Activated CD4-positive, alpha-beta memory T cell treated with anti-CD3 and anti-CD28 coated beads for 36 hours (primary cell): ENCODE measurements around the gene TBC1D5. TPM values are rescaled to one million over a fixed set of nuclear protein-coding genes. Genes with fewer than 3 reads are reported as not detected.

ENCODE experiments used
- CTCF ChIA-PET: fragments of 350-600 bp; sonication (Branson Sonifier 250); formaldehyde crosslinking; loops from one replicate; lab custom pipeline; 2021; ENCODE audit warnings: antibody characterized with exemption, inconsistent platforms; lab: Charles Lee
- POLR2A ChIA-PET: fragments of 350-600 bp; sonication (Branson Sonifier 250); formaldehyde crosslinking; loops from one replicate; lab custom pipeline; 2021; ENCODE audit warnings: antibody characterized with exemption; lab: Charles Lee
- DNase-seq: peaks from one replicate; pipeline ENCODE4 v3.0.0-alpha.2; 2020
- H3K27ac Mint-ChIP-seq: one replicate; pipeline ENCODE4 v1.8.0; 2021; ENCODE audit warnings: mixed read lengths
- H3K27me3 Mint-ChIP-seq: one replicate; pipeline ENCODE4 v1.8.0; 2021; ENCODE audit warnings: mixed read lengths
- H3K36me3 Mint-ChIP-seq: one replicate; pipeline ENCODE4 v1.8.0; 2021; ENCODE audit warnings: mixed read lengths
- H3K4me1 Mint-ChIP-seq: one replicate; pipeline ENCODE4 v1.8.0; 2021; ENCODE audit warnings: low read depth, mixed read lengths
- H3K4me3 Mint-ChIP-seq: one replicate; pipeline ENCODE4 v1.8.0; 2021; ENCODE audit warnings: mild to moderate bottlenecking, mixed read lengths
- H3K9me3 Mint-ChIP-seq: one replicate; pipeline ENCODE4 v1.8.0; 2021; ENCODE audit warnings: mixed read lengths
- intact Hi-C: fragments of 100-400 bp; cut with micrococcal nuclease; formaldehyde crosslinking; loops from one replicate; pipeline ENCODE4 v1.15.1; 2023
- total RNA-seq, 2 experiments: library from RNA; stranded (reverse); gene quantifications; one replicate each; pipeline ENCODE4 v1.2.3, GENCODE V29; 2021

TBC1D5 gene
- total RNA-seq, 2 experiments from 2014 or later, result 49.2 to 53.7 TPM

DNA sequence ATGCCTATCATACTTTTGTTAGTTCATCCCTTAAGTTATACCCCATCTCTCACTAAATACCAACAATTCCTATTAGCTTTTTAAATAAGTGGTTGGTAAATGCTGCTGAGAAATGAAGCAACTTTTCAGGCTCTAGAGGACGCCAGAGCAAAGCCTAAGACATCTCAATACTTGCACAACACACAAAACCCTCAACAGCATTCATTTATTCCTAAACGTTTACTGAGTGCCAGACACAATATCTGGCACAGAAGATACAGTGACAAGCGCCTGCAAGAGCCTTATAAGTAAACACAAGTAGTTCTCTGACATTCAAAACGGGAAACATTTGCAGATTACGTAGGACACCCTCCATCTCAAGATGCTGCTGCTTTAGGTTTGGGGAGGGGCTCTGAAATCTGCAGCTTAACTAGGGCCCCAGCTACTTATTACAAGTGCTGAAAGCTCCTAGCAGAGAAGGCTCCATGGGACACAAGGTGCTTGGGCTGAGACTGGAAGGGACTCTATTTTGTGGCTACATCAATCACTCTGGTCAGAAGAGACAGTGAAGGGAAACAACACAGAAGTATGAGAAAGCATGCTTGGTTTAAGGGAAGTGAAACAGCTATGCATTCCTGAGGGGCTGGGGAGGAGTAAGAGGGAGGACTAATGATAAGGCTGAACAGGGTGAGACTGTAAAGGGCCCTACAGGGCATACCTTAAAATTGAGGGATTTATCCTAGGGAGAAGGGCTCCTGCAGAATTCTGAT, 546.4 kb downstream of the TBC1D5 start:
- H3K4me1 Mint-ChIP-seq, result peaks cover 6% of the 10 kb centered on the region
- CTCF ChIA-PET, result interaction anchor here (0.7 kb wide), 1 partner anchor 595 kb away, joined by 3 read pairs; no protein-coding TSS in a partner anchor
- DNase-seq, result no peak
- H3K36me3 Mint-ChIP-seq, result peaks cover 2% of the 10 kb centered on the region
- no peaks in the 10 kb centered on the region for H3K27me3 Mint-ChIP-seq
- no peak overlapping the region for H3K4me3 Mint-ChIP-seq
- H3K27ac Mint-ChIP-seq, result no peak overlapping the region
- H3K9me3 Mint-ChIP-seq, result no peaks in the 10 kb centered on the region
- intact Hi-C loops, result no loop called here
- POLR2A ChIA-PET, result no interaction called here

DNA sequence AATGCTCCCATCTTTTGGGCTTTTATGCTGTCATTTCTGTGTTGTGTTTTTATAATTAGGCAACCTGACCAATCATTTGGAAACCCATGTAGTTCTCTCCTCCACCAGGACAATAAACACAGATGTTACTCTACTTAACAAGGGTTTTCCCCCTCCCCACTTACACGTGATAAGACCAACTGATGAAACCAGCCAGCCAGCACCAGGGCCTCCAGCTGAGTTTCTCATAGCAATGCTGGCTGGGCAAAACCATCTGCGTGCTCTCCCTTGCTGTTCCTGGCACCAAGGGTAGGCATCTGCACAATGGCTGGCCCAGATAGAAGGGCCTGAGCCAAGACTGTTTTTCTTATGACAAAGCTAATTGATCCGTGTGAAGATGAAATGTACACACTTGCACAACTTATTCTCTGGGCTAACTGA, 547.2 kb downstream of the TBC1D5 start:
- ChIA-PET CTCF (interaction anchor here (0.7 kb wide), 1 partner anchor 594 kb away, joined by 3 read pairs; no protein-coding TSS in a partner anchor), POLR2A (no interaction called here)
- no peak overlapping the region for H3K27ac Mint-ChIP-seq
- DNase-seq, result peak; percentile 57
- H3K36me3 Mint-ChIP-seq, result no peaks in the 10 kb centered on the region
- H3K9me3 Mint-ChIP-seq, result no peaks in the 10 kb centered on the region
- H3K4me1 Mint-ChIP-seq, result peaks cover 6% of the 10 kb centered on the region
- no peak overlapping the region for H3K4me3 Mint-ChIP-seq
- H3K27me3 Mint-ChIP-seq, result no peaks in the 10 kb centered on the region
- intact Hi-C loops, result no loop called here

GRCh38 chr3:17194116-17194515, 548.3 kb downstream of the TBC1D5 start:
- no peak overlapping the region for H3K4me3 Mint-ChIP-seq
- H3K36me3 Mint-ChIP-seq, result no peaks in the 10 kb centered on the region
- DNase-seq, result no peak
- H3K27me3 Mint-ChIP-seq, result no peaks in the 10 kb centered on the region
- no peak overlapping the region for H3K27ac Mint-ChIP-seq
- no peaks in the 10 kb centered on the region for H3K9me3 Mint-ChIP-seq
- H3K4me1 Mint-ChIP-seq, result peaks cover 6% of the 10 kb centered on the region
- intact Hi-C loops, result no loop called here
- ChIA-PET POLR2A (no interaction called here), CTCF (no interaction called here)

GRCh38 chr3:17192995-17193394, 549.4 kb downstream of the TBC1D5 start:
- intact Hi-C loops, result no loop called here
- no peak for DNase-seq
- Mint-ChIP-seq H3K36me3 (no peaks in the 10 kb centered on the region), H3K4me3 (no peak overlapping the region), H3K9me3 (no peaks in the 10 kb centered on the region), H3K27ac (no peak overlapping the region), H3K27me3 (no peaks in the 10 kb centered on the region), H3K4me1 (peaks cover 6% of the 10 kb centered on the region)
- CTCF ChIA-PET, result interaction anchor here (1.1 kb wide), 1 partner anchor 305 kb away, joined by 4 read pairs; no protein-coding TSS in a partner anchor
- POLR2A ChIA-PET, result no interaction called here

GRCh38 chr3:17190353-17191078, 551.9 kb downstream of the TBC1D5 start:
- CTCF ChIA-PET, result no interaction called here
- Mint-ChIP-seq H3K9me3 (no peaks in the 10 kb centered on the region), H3K27me3 (no peaks in the 10 kb centered on the region), H3K27ac (no peak overlapping the region), H3K4me3 (no peak overlapping the region), H3K36me3 (no peaks in the 10 kb centered on the region), H3K4me1 (peaks cover 6% of the 10 kb centered on the region)
- intact Hi-C loops, result no loop called here
- DNase-seq, result no peak
- POLR2A ChIA-PET, result no interaction called here

GRCh38 chr3:17188378-17188777, 554.1 kb downstream of the TBC1D5 start:
- CTCF ChIA-PET, result no interaction called here
- Mint-ChIP-seq H3K4me1 (peaks cover 9% of the 10 kb centered on the region), H3K9me3 (no peaks in the 10 kb centered on the region), H3K27ac (no peak overlapping the region), H3K27me3 (no peaks in the 10 kb centered on the region), H3K4me3 (no peak overlapping the region), H3K36me3 (peaks cover 1% of the 10 kb centered on the region)
- DNase-seq, result no peak
- POLR2A ChIA-PET, result no interaction called here
- intact Hi-C loops, result no loop called here

DNA sequence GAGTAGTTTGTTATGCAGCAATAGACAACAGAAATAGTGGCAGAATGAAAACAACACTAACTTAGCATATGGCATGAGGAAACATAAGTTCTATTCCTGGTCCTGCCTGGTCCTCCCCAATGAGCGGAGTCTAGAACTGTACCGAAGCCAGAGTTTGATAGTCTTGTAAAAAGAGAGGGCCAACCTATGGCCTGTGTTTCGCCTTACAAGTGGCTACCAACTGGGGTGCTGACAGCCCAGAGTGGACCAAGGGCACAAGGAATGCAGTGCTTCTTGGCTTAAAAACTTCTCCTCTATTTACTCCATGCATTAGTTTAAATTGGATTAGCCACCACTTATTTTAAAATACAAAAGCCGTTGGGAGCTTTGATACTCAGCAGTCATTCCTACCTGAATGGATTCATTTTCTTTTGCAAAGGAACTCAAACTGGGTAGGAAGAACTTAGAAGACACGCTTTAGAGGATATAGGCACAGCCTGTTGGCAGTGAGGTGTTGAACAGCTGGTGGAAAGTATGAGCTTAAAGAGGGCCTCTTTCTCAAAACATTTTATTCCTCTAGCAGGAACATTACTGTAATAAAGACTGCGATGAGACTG, 554.7 kb downstream of the TBC1D5 start:
- peaks cover 7% of the 10 kb centered on the region for H3K36me3 Mint-ChIP-seq
- intact Hi-C loops, result no loop called here
- CTCF ChIA-PET, result no interaction called here
- POLR2A ChIA-PET, result no interaction called here
- H3K9me3 Mint-ChIP-seq, result no peaks in the 10 kb centered on the region
- no peaks in the 10 kb centered on the region for H3K27me3 Mint-ChIP-seq
- no peak for DNase-seq
- H3K4me1 Mint-ChIP-seq, result peaks cover 16% of the 10 kb centered on the region
- H3K27ac Mint-ChIP-seq, result no peak overlapping the region
- H3K4me3 Mint-ChIP-seq, result no peak overlapping the region

DNA sequence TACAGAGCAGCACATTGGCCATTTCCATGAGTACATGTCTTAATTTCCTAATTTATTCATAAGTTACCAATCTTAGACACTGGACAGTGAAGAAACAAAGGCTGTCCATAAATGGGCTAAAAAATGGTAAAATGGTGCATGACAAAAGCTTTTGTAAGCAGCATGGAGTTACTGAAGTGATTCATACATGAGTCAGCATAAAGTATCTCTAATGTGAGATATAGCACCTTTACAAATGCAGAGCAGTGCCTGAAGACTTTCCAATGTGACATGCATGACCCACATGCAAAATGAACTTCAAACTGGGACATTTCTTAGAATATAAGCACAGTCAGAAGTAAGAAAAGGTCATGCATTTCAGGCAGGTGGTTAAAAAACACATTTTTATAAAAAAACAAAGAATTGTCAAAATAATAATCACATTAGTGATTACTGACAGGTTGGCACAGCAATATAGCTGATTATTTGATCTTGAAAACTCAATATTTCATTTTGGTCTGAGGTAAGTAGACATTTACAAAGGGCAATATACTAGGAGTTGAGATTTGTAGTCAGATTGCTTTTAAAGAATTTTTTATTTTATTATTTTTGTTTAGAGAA, 558.4 kb downstream of the TBC1D5 start:
- ChIA-PET POLR2A (no interaction called here), CTCF (interaction anchor here (1.3 kb wide), 1 partner anchor 300 kb away, joined by 3 read pairs; no protein-coding TSS in a partner anchor)
- Mint-ChIP-seq H3K4me3 (no peak overlapping the region), H3K27ac (no peak overlapping the region), H3K36me3 (peaks cover 11% of the 10 kb centered on the region), H3K4me1 (peaks cover 31% of the 10 kb centered on the region), H3K9me3 (no peaks in the 10 kb centered on the region), H3K27me3 (no peaks in the 10 kb centered on the region)
- no peak for DNase-seq
- intact Hi-C loops, result loop anchor here (5.0 kb wide), 1 partner anchor 42 kb away; no protein-coding TSS in a partner anchor

DNA sequence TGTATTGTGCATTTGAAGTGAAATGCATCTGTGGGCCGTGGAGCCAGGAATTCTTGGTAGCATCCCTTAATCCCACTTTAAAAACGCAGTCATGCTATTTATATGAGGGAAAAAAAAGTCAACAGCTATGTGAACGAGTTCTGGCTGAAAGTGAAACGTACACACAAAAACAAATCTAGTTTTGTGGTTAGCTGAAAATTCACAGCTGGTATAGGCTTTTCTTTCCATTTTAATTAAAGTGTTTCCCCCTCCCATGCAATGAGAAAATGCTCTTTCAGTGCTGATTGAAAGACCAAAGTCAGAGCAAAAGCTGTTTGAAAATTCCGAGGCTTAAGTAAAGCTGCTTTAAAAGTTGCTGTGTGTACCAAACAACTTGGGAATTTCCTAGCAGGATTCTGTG, 560.3 kb downstream of the TBC1D5 start:
- ChIA-PET CTCF (interaction anchor here (1.6 kb wide), 1 partner anchor 581 kb away, joined by 7 read pairs; no protein-coding TSS in a partner anchor), POLR2A (interaction anchor here (1.2 to 1.4 kb wide), 2 partner anchors 31 to 298 kb away, joined by 4 read pairs; partner anchors contain the start of gene PLCL2)
- no peaks in the 10 kb centered on the region for H3K9me3 Mint-ChIP-seq
- H3K4me3 Mint-ChIP-seq, result no peak overlapping the region
- no peak overlapping the region for H3K27ac Mint-ChIP-seq
- H3K36me3 Mint-ChIP-seq, result peaks cover 15% of the 10 kb centered on the region
- intact Hi-C loops, result loop anchor here (1.0 to 5.0 kb wide), 2 partner anchors 31 to 40 kb away; no protein-coding TSS in a partner anchor
- H3K4me1 Mint-ChIP-seq, result peaks cover 31% of the 10 kb centered on the region
- DNase-seq, result no peak
- H3K27me3 Mint-ChIP-seq, result no peaks in the 10 kb centered on the region

DNA sequence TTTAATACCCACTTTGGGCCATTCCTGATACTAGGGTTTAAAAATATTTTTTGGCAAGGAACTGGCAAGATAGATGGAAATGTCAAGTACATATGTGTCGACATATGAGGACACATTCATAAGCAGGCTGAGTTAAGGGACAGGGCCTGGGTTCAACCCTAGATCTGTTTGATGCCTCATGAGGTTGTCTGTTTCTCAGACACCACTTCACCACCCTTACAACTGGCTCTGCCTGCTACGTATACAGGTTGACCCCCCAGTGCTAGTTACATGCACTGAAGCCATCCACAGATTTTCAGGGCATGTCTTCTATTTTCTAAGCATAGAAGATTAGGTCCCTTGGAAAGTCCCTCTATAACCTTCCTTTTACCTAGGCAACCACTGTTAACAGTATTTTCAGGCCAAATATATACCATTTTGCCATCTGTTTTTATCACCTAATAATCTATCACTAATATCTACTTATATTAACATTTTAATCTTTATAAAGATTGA, 561.0 kb downstream of the TBC1D5 start:
- POLR2A ChIA-PET, result interaction anchor here (1.2 to 1.4 kb wide), 2 partner anchors 30 to 297 kb away, joined by 4 read pairs; partner anchors contain the start of gene PLCL2
- H3K4me3 Mint-ChIP-seq, result no peak overlapping the region
- CTCF ChIA-PET, result no interaction called here
- no peak overlapping the region for H3K27ac Mint-ChIP-seq
- intact Hi-C loops, result loop anchor here (5.0 kb wide), 1 partner anchor 39 kb away; no protein-coding TSS in a partner anchor
- no peaks in the 10 kb centered on the region for H3K9me3 Mint-ChIP-seq
- DNase-seq, result no peak
- peaks cover 15% of the 10 kb centered on the region for H3K36me3 Mint-ChIP-seq
- peaks cover 31% of the 10 kb centered on the region for H3K4me1 Mint-ChIP-seq
- no peaks in the 10 kb centered on the region for H3K27me3 Mint-ChIP-seq

- intact Hi-C loops, result loop anchor here (5.0 kb wide), 1 partner anchor 37 kb away; no protein-coding TSS in a partner anchor
- DNase-seq, result no peak
- no peak overlapping the region for H3K27ac Mint-ChIP-seq
- no peaks in the 10 kb centered on the region for H3K9me3 Mint-ChIP-seq
- H3K36me3 Mint-ChIP-seq, result peaks cover 15% of the 10 kb centered on the region
- ChIA-PET POLR2A (interaction anchor here (0.7 kb wide), 1 partner anchor 343 kb away, joined by 3 read pairs; no protein-coding TSS in a partner anchor), CTCF (no interaction called here)
- H3K4me1 Mint-ChIP-seq, result peaks cover 31% of the 10 kb centered on the region
- no peaks in the 10 kb centered on the region for H3K27me3 Mint-ChIP-seq
- H3K4me3 Mint-ChIP-seq, result no peak overlapping the region
Observed at GRCh38 chr3:17179381-17180205, 562.8 kb downstream of the TBC1D5 start.
